NCI-H510A (cell line): Measurements from ENCODE around the gene CCL22.
"Not testable (repeated sequence)": the region's sequence is repeated elsewhere in the genome, so short reads cannot be mapped to it uniquely, and the experiment has no call there.

Source experiments
- DNase-seq: peaks from one replicate; lab custom pipeline; 2025; lab: John Stamatoyannopoulos, UW

Gene CCL22

GRCh38 chr16:57358527-57359095 is at the start of gene CCL22:
Gene CCL22 (plus strand): TSS chr16:57358783. CDS start chr16:57358817, 34 bp downstream.
- DNase-seq = no peak

GRCh38 chr16:57310801-57311200 is 47.8 kb upstream of the CCL22 start:
- DNase-seq = no peak

GRCh38 chr16:57313509-57313908 is 45.1 kb upstream of the CCL22 start:
- DNase-seq = no peak

- no peak for DNase-seq
Observed at GRCh38 chr16:57314161-57314785, 44.3 kb upstream of the CCL22 start.

GRCh38 chr16:57315416-57315815 is 43.2 kb upstream of the CCL22 start:
- no peak for DNase-seq

- DNase-seq = no peak
Observed at GRCh38 chr16:57316390-57317017, 42.1 kb upstream of the CCL22 start.

GRCh38 chr16:57318240-57318970 is 40.2 kb upstream of the CCL22 start:
- no peak for DNase-seq

GRCh38 chr16:57319646-57320045 is 38.9 kb upstream of the CCL22 start:
- DNase-seq = no peak

GRCh38 chr16:57324749-57325148 is 33.8 kb upstream of the CCL22 start:
- DNase-seq = no peak

GRCh38 chr16:57325458-57325857 is 33.1 kb upstream of the CCL22 start:
- no peak for DNase-seq

- DNase-seq = no peak
Observed at GRCh38 chr16:57329718-57330327, 28.8 kb upstream of the CCL22 start.

GRCh38 chr16:57331355-57331754 is 27.2 kb upstream of the CCL22 start:
- no peak for DNase-seq

GRCh38 chr16:57333402-57333801 is 25.2 kb upstream of the CCL22 start:
- no peak for DNase-seq

- no peak for DNase-seq
Observed at GRCh38 chr16:57335366-57335765, 23.2 kb upstream of the CCL22 start.

- DNase-seq = no peak
Observed at GRCh38 chr16:57341062-57341440, 17.5 kb upstream of the CCL22 start.

GRCh38 chr16:57341441-57342303 is 16.9 kb upstream of the CCL22 start:
- peak; percentile 7 for DNase-seq

GRCh38 chr16:57342606-57343005 is 16.0 kb upstream of the CCL22 start:
- DNase-seq = not testable (repeated sequence)

- no peak for DNase-seq
Observed at GRCh38 chr16:57343221-57343620, 15.4 kb upstream of the CCL22 start.

GRCh38 chr16:57344094-57344493 is 14.5 kb upstream of the CCL22 start:
- DNase-seq = not testable (repeated sequence)

- no peak for DNase-seq
Observed at GRCh38 chr16:57345021-57345420, 13.6 kb upstream of the CCL22 start.

- no peak for DNase-seq
Observed at GRCh38 chr16:57345666-57346204, 12.8 kb upstream of the CCL22 start.
